HuH-7.5 (cell line): ENCODE measurements around the gene CMPK1.
A peak's percentile ranks its signal among the peaks of the same experiment; 100 is the strongest.
"Not testable (repeated sequence)": the region's sequence is repeated elsewhere in the genome, so short reads cannot be mapped to it uniquely, and the experiment has no call there.

Source experiments
- DNase-seq: peaks from one replicate; pipeline ENCODE4 v3.0.0; 2011; ENCODE audit warnings: low spot score

The CMPK1 gene

DNA sequence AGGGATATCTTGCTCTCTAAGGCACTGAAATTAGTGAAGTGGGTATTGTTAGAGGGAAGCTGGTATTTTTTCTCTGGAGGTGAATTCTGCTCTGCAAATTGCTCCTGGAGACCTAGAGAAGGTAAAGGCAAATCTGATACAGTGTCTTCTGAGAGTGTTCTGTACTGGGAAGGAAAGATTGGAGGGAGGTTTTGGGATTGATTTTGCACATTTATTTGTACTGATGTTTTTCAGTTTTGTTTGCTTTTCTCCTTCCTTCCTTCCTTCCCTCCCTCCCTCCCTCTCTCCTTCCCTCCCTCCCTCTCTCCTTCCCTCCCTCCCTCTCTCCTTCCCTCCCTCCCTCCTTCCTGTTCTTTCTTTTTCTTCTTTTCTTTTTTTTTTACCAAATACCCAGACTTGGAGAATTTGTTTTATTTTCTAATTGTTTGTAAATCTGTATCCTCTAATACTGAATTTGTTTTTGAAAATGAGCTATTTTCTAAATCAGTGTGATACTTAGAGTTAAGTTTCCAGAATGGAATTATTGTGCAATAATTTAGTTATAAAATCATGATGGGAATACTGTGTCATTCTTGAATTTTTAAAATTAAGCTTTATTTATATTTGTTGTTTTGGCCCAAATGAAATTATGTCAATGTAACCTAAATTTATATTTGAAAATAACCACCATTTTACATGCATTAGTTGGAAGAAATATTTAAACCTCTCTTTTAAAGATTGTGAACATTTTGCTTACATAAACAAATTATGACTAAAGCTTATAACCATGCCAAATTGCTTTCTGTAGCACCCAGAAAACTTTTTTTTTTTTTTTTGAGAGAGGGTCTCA is 4.9 kb downstream of the CMPK1 start:
- DNase-seq = no peak

DNA sequence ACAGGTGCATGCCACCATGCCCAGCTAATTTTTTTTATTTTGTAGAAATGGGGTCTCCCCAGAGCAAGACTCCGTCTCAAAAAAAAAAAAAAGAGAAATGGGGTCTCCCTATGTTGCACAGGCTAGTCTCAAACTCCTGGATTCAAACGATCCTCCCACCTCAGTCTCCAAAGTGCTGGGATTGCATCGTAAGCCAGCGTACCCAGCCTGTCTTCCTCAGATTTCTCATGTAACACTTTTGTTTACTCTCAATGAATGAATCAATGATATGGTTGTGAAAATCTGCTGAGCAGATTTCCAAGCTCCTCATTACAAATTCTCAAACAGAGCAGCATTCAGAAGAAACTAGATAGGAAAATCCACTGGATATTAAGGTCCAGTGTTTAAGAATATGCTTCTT is 6.6 kb downstream of the CMPK1 start:
- DNase-seq = no peak

DNA sequence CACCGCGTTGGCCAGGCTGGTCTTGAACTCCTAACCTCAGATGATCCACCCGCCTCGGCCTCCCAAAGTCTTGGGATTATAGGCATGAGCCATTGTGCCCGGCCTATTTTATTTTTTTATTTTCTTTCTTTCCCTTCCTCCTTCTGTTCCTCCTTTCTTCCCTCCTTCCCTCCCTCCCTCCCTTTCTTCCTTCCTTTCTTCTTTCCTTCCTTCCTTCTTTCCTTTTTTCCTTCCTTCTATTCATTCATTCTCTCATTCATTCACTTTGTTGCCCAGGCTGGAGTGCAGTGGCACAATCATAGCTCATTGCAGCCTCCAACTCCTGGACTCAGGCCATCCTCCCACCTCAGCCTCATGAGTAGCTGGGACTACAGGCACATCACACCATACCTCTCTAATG is 13.4 kb downstream of the CMPK1 start:
- not testable (repeated sequence) for DNase-seq

DNA sequence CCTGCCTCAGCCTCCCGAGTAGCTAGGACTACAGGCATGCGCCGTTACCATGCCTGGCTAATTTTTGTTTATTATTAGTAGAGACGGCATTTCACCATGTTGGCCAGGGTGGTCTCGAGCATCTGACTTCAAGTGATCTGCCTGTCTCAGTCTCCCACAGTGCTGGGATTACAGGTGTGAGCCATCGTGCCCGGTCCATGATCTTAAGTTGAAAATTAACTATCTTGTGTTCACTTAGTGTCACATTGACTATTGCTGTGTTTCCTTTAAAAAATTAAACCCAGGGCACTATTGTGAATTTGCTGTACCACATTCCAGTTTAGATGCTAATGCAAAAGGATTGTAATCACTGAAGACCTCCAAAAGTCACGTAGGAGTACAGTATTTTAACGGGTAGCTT is 14.1 kb downstream of the CMPK1 start:
- no peak for DNase-seq

DNA sequence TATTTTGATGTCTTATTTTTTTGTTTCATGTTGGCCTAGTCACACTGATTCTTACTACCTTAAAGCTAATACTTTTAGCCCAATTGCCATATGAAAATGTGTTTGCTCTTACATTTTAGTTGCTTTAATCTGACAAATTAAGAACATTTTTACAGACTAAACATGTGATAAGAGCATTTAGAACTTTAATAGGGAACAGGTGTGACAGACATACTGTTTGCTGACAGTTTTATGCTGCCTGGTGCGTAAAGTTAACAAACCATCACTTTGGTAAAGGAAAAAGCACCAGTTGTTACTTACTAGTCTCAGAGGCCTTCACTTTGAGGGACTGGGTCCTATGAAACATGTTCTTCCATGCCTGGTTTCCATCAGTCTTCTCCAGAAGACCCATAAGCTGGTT is 14.7 kb downstream of the CMPK1 start:
- no peak for DNase-seq

DNA sequence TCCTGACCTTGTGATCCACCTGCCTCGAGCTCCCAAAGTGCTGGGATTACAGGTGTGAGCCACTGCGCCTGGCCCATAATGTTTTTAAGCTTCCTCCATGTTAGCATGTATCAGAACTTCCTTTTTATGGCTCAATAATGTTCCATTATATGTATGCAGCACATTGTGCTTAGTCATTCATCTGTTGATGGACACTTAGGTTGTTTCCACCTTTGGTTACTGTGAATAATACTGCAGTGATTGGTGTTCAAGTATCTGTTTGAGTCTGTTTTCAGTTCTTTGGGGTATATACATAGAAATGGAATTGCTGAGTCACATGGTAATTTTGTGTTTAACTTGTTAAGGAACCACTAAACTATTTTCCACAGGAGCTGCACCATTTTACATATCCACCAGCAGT is 17.7 kb downstream of the CMPK1 start:
- DNase-seq = no peak

DNA sequence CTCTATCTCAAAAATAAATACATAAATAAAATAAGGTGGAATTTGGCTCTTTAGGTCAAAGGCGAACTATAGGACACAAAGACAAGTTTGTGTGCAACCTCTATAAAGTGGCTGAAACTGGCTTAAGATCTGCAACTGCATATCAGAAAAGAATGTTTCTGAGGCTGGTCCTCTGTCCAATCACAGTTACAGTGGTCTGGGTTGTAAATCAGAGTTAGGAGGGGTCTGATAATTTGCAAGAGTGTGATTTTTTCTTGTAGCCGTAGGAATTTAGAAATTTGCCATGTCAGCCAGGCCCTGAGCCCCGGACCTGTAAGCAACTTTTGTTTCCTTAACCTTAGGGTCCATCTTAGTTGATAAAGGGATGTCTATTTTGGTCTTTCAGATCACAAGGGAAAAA is 27.8 kb downstream of the CMPK1 start:
- no peak for DNase-seq

DNA sequence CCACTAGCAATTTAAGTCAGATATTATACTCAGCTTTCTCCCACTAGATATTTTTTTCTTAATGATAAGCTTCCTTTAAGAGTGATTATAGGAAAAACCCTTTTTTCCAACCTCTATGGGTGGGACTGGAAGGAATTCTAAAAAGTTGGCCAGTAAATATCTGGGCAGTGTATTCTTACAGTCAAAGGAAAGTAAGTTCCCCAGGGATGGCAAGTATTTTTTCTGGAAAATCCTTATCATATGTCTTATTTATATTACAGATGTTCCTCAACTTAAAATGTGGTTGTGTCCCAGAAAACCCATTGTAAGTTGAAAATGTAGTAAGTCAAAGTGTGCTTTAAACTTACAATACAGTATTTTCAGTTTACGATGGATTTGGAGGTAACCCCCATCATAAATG is 29.2 kb downstream of the CMPK1 start:
- no peak for DNase-seq

DNA sequence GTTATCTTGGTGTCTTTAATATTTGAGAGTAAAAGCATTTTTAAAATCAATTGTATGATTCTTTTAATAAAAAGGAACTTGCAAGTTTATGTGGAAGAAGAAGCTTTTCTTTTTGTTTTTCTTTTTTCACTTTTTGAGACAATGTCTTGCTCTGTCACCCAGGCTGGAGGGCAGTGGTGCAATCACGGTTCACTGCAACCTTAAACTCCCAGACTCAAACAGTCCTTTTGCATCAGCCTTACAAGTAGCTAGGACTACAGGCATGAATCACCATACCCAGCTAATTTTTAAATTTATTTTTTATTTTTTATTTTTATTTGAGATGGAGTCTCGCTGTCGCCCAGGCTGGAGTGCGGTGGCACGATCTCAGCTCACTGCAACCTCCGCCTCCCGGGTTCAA is 34.1 kb downstream of the CMPK1 start:
- DNase-seq = no peak

DNA sequence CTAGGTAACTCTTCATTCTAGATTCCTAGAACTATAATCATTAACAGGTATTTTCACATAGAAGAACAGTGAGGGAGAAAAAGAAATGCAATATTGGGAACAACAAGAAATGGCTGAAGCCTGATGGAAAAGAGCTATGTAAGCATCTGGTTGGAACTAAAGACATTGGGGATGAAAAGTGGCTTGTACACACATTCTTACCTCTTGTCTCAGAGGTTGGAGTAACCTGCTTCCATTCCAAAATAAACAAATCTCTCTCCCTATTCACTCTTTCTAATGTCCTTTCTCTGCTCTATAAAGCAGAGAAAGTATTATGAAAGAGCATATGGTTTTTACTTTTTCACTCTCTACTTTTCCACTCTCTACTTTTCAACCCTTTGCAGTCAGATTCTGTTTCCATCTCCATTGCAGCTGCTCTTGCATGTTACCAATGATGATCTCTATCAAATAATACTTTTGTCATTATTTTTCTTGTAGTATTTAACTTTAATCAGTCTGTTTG is 37.5 kb downstream of the CMPK1 start:
- no peak for DNase-seq

DNA sequence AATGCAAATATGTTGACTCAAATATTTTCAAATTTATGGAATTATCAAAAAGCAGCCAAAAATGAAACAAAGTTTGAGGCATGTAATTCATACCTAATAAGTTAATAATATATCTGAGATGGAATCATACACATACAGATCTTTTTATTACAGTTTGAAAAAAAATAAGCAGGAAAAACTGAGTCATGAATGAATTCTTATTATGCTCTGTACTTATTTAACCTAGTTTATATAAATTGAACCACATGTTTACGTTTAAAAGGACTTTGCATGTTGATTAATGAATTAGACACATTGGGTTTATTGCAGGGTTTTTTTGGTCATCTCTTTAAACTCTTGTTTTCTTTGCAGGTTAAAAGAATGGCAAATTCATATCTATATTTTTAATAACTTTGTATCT is 40.9 kb downstream of the CMPK1 start:
- no peak for DNase-seq

DNA sequence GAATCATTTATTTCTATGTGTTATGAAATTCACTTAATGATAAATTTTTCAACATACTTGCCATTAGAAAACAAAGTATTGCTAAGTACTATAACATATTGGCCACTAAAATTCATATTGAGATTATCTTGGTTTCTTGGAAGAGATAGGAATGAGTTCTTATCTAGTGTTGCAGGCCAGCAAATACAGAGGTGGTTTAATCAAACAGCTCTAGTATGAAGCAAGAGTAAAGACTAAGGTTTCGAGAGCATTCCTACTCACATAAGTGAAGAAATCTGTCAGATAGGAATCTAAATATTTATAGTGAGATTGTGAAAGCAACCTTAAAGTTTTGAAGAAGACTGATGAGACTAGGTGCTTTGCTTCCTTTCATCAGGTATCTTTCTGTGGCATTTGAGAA is 44.6 kb downstream of the CMPK1 start:
- no peak for DNase-seq

DNA sequence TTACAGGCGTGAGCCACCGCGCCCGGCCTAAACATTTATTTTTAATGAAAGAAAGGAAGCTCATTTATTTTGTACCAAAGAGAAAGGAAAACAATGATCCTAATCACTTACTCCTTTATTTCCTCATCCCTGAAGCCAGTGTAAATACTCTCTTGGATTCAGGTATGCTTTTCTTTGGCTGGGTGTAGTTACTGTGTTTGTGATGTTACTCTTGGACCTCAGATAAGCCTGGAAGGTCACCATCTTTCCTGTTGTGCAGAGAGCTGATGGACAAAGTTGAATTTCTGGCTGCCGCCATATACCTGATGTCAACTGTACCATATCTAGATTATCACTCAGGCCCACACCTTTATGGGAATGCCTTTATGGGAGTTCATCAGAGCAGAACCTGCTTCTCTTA is 47.1 kb downstream of the CMPK1 start:
- DNase-seq = no peak

DNA sequence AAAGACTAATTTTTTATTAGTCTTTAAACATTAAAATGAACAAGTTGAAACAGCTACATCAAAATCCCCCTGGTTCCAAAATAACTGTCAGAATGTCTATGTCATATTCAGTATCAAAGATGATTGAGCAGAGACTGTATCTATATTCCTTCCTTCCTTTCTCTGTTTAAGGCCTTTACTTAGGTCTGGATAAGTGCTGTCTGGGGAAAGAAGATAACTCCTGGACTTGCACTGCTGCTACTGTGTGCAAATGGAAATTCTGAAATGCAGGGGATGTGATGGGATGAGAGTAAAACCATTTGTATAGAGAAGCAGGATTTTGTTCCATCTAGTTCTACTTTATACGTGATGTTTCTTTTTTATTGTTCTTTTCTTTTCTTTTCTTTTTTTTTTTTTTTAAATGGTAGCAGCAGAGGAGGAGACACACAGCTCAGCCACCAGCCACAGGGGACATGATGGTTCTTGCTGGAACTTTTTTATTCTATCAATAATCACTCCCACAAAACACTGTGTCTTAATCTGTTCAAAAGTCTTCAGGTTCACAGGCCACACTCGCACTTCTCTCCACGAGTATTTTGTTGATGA is 48.9 kb downstream of the CMPK1 start:
- DNase-seq = no peak

DNA sequence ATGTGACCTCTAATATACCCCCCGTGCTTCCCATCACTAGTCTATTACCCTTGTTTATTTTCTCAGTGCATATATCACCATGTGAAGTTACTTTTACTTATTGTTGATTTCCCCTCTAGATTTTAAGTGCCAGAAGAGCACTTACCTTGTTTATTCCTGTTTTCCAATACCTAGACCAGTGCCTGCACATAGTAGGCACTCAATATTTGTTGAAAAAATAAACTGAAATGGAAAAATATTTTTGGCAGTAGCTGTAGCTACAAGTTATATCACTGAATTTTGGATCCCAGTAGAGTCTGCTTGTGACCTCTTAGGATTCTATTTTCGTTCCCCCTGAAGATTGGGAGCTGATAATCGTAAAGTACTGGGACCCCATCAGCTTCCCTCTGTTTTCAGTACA is 50.5 kb downstream of the CMPK1 start:
- no peak for DNase-seq

DNA sequence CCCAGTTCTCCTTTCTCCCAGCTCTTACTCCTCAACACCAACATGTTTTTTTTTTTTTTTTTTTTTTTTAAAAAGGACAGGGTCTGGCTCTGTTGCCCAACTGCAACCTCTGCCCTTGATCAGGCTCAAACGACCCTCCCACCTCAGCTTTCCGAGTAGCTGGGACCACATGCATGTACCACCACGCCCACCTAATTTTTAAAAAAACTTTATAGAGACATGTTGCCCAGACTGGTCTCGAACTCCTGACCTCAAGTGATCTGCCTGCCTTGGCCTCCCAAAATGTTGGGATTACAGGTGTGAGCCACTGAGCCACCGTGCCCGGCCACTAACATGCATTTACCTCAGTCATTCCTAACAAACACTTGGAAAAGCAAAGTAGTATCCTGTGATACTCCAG is 51.4 kb downstream of the CMPK1 start:
- no peak for DNase-seq

DNA sequence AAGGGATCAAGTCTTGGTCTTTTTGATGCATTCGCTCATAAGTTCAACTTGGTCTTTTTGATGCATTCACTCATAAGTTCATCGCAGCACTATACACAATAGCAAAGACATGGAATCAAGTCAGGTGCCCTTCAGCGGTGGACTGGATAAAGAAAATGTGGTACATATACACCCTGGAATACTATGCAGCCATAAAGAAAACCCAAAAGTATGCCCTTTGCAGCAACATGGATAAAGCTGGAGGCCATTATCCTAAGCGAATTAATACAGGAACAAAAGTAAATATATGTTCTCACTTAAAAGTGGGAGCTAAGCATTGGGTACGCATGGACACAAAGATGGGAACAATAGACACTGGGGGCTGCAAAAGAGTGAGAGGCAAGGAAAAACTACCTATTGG is 52.7 kb downstream of the CMPK1 start:
- no peak for DNase-seq

DNA sequence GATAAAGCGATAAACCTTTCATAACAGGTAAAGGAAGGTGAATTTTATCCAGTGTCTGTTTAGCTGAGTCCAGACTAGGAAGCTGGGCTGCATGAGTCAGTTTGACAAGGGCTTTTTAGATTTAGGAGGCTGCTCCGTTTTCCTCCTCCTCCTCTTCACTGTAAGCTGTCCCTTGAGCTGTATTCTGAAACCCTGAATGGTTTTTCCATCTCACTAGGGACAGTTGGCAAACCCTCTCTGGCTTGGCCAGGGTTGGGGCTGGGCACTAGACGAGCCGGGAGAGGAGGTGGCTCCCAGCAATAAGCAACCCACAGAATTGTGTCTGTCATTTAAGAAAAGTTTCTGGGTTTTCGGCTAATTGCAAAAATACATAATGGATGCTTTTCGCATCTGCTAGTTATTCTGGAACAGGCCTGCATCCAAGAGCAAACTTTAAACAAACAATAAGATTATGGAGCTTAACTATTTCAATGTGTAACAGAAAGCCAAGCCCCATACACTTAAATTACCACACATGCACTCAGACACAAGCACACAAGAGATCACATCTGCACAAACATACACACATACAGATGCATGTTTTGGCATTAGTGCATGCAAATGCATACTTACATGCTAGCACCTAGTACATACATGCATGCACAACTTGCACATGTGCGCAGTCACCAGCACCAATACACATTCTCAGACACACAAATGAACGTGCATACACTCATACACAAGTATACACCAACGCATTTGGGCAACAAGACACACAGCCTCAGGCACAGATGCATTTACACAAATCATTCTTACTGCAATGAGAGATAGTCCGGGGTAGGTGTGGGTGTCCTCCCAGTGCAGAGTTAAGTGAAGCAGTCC is 54.7 kb downstream of the CMPK1 start:
- DNase-seq = no peak

DNA sequence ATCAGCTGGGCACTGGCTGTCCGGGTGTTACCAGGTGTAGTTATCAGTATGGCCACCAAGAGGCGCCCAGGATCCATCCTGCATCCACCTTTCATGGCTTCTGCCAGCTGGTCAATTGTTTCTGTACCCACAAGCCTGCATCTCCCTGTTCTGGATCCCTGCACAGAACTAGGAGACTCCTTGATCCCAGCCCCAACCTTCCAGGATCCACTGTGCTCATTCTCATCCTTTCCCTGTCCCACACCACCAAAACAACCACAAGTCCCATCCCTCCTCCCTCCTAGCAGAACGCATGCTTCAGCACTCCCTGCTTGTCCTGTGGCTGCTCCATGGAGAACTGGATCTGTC is 55.3 kb downstream of the CMPK1 start:
- DNase-seq = peak; percentile 43

DNA sequence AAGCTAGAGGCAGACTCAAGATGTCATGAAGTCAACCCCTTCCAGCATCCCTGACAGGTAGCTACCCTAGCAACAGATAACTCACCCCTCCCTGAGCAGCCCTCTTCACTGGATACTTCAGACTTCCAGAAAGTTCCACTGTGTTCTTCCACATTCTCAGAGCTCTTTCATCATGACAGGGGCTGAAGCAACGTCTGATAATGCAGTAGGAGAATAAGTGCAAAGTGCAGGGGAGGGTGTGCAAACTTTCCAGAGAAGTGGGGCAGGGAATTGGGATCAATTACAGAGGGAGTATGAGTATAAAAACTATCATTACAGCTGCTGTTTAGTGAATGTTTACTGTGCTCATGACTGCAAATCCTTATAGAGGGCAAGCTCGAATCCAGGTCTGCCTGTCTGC is 56.1 kb downstream of the CMPK1 start:
- no peak for DNase-seq

DNA sequence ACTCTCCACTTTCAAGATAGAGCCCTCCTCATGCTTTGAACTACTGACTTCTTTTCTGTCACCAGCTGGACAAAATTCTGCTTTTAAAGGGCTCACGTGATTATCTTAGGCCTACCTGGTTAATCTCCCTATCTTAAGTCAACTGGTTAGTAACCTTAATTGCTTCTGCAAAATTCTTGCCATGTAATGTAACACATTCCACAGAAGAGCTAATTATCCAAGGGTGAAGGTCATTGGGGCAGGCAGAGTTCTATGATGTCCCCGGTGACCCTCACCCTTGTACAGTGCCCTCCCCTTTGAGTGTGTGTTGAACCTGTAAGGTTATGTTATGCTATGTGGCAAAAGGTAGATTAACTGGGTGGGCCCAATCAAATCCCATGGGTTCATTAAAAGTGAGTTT is 57.3 kb downstream of the CMPK1 start:
- DNase-seq = no peak

DNA sequence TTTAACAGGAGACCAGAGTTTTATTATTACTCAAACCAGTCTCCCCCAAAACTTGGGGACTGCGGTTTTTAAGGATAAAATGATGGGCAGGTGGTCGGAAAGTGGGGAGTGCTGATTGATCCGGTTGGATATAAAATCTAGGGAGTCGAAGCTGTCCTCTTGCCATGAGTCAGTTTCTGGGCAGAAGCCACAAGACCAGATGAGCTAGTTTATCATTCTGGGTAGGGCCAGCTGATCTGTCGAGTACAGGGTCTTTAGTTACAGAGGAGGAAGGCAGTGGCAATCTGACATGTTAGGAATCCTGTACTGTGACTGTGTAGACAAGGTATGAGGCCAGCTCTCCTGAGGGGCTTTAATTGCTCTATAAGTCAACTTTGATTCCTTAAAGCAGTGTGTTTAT is 59.6 kb downstream of the CMPK1 start:
- DNase-seq = no peak

DNA sequence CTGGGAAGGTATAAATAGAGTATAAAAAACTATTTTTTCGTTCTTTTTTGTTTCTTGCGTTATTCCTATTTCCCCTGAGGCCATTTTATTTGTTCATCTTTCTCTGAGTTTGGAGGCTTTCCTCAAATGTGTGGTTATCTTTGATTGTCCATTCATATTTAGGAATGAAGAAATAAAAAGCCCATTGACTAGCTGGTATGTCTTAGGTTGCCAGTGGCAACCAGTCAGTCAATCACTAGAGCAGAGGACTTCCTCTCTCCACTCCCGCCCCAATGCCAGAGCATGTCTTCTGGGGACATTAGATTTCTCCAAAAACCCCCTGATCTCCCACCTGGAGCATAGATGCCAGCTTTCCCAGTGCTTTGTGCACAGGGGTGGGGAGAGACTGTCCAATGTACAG is 61.8 kb downstream of the CMPK1 start:
- DNase-seq = no peak
